ENCODE measurements around the gene FAM181A. TPM values are rescaled to one million over a fixed set of nuclear protein-coding genes. Genes with fewer than 3 reads are reported as not detected.

FAM181A gene
- total and polyA plus RNA-seq, 2 donors (not counting 1 experiment from before 2014, with no cell fraction given), result not detected

DNA sequence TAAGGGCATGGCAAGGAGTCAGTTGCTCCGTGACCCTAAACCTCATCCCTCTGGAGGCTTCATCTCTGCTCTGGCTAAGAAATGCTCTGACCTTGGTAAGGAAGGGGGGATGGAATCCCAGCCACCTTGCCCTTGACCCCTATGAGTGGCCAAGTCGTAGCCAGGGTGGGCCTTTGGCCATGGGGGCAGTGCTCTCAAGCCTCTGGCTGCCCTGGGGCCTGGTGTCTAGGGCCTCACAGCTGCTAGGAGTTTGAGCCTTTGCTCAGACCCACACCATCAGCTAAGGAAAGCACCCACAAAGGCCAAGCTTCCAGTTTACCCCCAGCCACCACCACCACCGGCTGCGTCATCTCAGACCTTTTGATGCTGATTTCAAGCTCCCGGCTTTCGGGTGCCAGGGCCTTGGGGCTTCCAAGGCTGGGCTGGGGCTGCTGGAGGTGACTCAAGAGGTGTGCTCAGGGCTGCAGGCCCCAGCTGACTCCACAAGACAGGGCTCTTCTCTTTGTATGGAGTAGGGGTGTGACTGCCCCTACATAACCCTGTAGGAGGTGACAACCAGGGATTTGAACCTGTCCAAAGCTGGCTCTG is 45.6 kb downstream of the FAM181A start:
- intact Hi-C loops (cut with micrococcal nuclease), result no loop called here
- peaks cover 31% of the 10 kb centered on the region for H3K27me3 Mint-ChIP-seq
- no peak overlapping the region for H3K27ac Mint-ChIP-seq

GRCh38 chr14:93973607-93974006 is 46.5 kb downstream of the FAM181A start:
- Mint-ChIP-seq H3K27me3 (peaks cover 31% of the 10 kb centered on the region), H3K27ac (no peak overlapping the region), H3K9me3 (ENCODE audit: insufficient read depth) (no peaks in the 10 kb centered on the region), H3K4me1 (peaks cover 58% of the 10 kb centered on the region), H3K4me3 (no peak overlapping the region)
- Histone ChIP-seq H3K4me1 (ENCODE audit: control insufficient read depth in 2 of 2, insufficient read depth in 2 of 2, low read length in 2 of 2) (peaks cover 51 to 58% of the 10 kb centered on the region in 2 donors), H3K27ac (ENCODE audit: low read length in 2 of 2) (no peak overlapping the region), H3K27me3 (replicated peaks in 1 of 4; ENCODE audit: control extremely low read depth in 1 of 4, control insufficient read depth in 3 of 4, insufficient read depth in 4 of 4, low read length in 3 of 4) (peaks cover 0 to 34% (median 23%) of the 10 kb centered on the region in 4 experiments), H3K9me3 (ENCODE audit: control extremely low read depth in 1 of 3, control insufficient read depth in 2 of 3, insufficient read depth in 1 of 3, low read length in 2 of 3) (peaks cover 0 to 25% (median 17%) of the 10 kb centered on the region in 3 donors), H3K4me3 (ENCODE audit: control extremely low read depth in 1 of 5, extremely low read depth in 1 of 5, insufficient read depth in 1 of 5, low read depth in 2 of 5, low read length in 4 of 5) (no peak overlapping the region), H2AFZ (ENCODE audit: insufficient read depth, low read depth, low read length, poor library complexity, severe bottlenecking) (no peak overlapping the region), H3K36me3 (replicated peaks in 1 of 2; ENCODE audit: control extremely low read depth in 1 of 2, control insufficient read depth in 1 of 2, extremely low read depth in 1 of 2, insufficient read depth in 2 of 2, low read length in 1 of 2) (no peaks in the 10 kb centered on the region), H3K79me2 (ENCODE audit: control insufficient read depth, insufficient read depth, low read length) (no peaks in the 10 kb centered on the region), H3K9ac (ENCODE audit: low read length) (no peak overlapping the region), H3K4me2 (replicated peaks; ENCODE audit: low read depth, low read length, poor library complexity, severe bottlenecking) (no peak overlapping the region), H4K20me1 (ENCODE audit: control insufficient read depth, insufficient read depth, low read length, poor library complexity, severe bottlenecking) (no peaks in the 10 kb centered on the region)
- WGBS (ENCODE audit: insufficient coverage), result 98% methylated on average over 6 of the region's 6 CpGs
- TF ChIP-seq, protein P1, sequence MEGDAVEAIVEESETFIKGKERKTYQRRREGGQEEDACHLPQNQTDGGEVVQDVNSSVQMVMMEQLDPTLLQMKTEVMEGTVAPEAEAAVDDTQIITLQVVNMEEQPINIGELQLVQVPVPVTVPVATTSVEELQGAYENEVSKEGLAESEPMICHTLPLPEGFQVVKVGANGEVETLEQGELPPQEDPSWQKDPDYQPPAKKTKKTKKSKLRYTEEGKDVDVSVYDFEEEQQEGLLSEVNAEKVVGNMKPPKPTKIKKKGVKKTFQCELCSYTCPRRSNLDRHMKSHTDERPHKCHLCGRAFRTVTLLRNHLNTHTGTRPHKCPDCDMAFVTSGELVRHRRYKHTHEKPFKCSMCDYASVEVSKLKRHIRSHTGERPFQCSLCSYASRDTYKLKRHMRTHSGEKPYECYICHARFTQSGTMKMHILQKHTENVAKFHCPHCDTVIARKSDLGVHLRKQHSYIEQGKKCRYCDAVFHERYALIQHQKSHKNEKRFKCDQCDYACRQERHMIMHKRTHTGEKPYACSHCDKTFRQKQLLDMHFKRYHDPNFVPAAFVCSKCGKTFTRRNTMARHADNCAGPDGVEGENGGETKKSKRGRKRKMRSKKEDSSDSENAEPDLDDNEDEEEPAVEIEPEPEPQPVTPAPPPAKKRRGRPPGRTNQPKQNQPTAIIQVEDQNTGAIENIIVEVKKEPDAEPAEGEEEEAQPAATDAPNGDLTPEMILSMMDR (IDR thresholded peaks at IDR 0.05), result no peak
- no peak for TF ChIP-seq EZH2 (IDR thresholded peaks at IDR 0.05; ENCODE audit: borderline replicate concordance, insufficient read depth, low read depth, low read length, poor library complexity, severe bottlenecking)
- intact Hi-C loops (cut with micrococcal nuclease), result no loop called here
- CTCF ChIA-PET, result interaction anchor here (1.0 to 37.7 kb wide), 4 partner anchors 10 to 31 kb away, joined by 3 to 1036 read pairs (median 68); no protein-coding TSS in a partner anchor
- DNase-seq (no peak), ATAC-seq (ENCODE audit: low read depth) (no peak)
- POLR2A ChIA-PET, result no interaction called here

More for the DNA sequence above, 45.6 kb downstream of the FAM181A start:
- Histone ChIP-seq H3K9ac (ENCODE audit: low read length) (no peak overlapping the region), H3K27ac (ENCODE audit: low read length in 2 of 2) (no peak overlapping the region), H3K4me1 (ENCODE audit: control insufficient read depth in 2 of 2, insufficient read depth in 2 of 2, low read length in 2 of 2) (peaks cover 56 to 58% of the 10 kb centered on the region in 2 donors), H2AFZ (ENCODE audit: insufficient read depth, low read depth, low read length, poor library complexity, severe bottlenecking) (no peak overlapping the region), H3K36me3 (replicated peaks in 1 of 2; ENCODE audit: control extremely low read depth in 1 of 2, control insufficient read depth in 1 of 2, extremely low read depth in 1 of 2, insufficient read depth in 2 of 2, low read length in 1 of 2) (no peaks in the 10 kb centered on the region), H3K4me3 (ENCODE audit: control extremely low read depth in 1 of 5, extremely low read depth in 1 of 5, insufficient read depth in 1 of 5, low read depth in 2 of 5, low read length in 4 of 5) (no peak overlapping the region), H3K27me3 (replicated peaks in 1 of 4; ENCODE audit: control extremely low read depth in 1 of 4, control insufficient read depth in 3 of 4, insufficient read depth in 4 of 4, low read length in 3 of 4) (peaks cover 0 to 34% (median 23%) of the 10 kb centered on the region in 4 experiments), H3K79me2 (ENCODE audit: control insufficient read depth, insufficient read depth, low read length) (no peaks in the 10 kb centered on the region), H3K9me3 (ENCODE audit: control extremely low read depth in 1 of 3, control insufficient read depth in 2 of 3, insufficient read depth in 1 of 3, low read length in 2 of 3) (peaks cover 0 to 17% (median 8%) of the 10 kb centered on the region in 3 donors), H4K20me1 (ENCODE audit: control insufficient read depth, insufficient read depth, low read length, poor library complexity, severe bottlenecking) (no peaks in the 10 kb centered on the region), H3K4me2 (replicated peaks; ENCODE audit: low read depth, low read length, poor library complexity, severe bottlenecking) (no peak overlapping the region)
- TF ChIP-seq, protein P1 (IDR thresholded peaks at IDR 0.05), result no peak
- no peak for TF ChIP-seq EZH2 (IDR thresholded peaks at IDR 0.05; ENCODE audit: borderline replicate concordance, insufficient read depth, low read depth, low read length, poor library complexity, severe bottlenecking)
- no peaks in the 10 kb centered on the region for H3K9me3 Mint-ChIP-seq (ENCODE audit: insufficient read depth)
- WGBS (ENCODE audit: insufficient coverage), result 92% methylated on average over 5 of the region's 6 CpGs
- H3K4me1 Mint-ChIP-seq, result peaks cover 59% of the 10 kb centered on the region
- ChIA-PET CTCF (interaction anchor here (2.4 to 37.7 kb wide), 5 partner anchors 14 to 31 kb away, joined by 10 to 1036 read pairs (median 23); no protein-coding TSS in a partner anchor), POLR2A (no interaction called here)
- ATAC-seq (ENCODE audit: low read depth), result no peak
- H3K4me3 Mint-ChIP-seq, result no peak overlapping the region
- DNase-seq, result no peak
